Activated T-cell treated with anti-CD3 and anti-CD28 coated beads, Interleukin-2, amount 50 U/mL, for 4 hours (primary cell): ENCODE data around the gene SLC28A2. TPM values are rescaled to one million over a fixed set of nuclear protein-coding genes. Genes with fewer than 3 reads are reported as not detected.

Experiments used
- ATAC-seq, 2 donors: fragments of 200-7000 bp; cut with Tn5 transposase; one replicate each; pipeline ENCODE4 v1.10.0; 2021
- DNase-seq: peaks from one replicate; pipeline ENCODE4 v3.0.0-alpha.2; 2020
- H3K27me3 Mint-ChIP-seq: one replicate; pipeline ENCODE4 v1.8.0; 2021; ENCODE audit warnings: low read depth, mixed read lengths
- H3K36me3 Mint-ChIP-seq: one replicate; pipeline ENCODE4 v1.8.0; 2022; ENCODE audit warnings: mixed read lengths; ENCODE audit not compliant: insufficient read depth
- H3K4me1 Mint-ChIP-seq: one replicate; pipeline ENCODE4 v1.8.0; 2021; ENCODE audit warnings: low read depth, mixed read lengths
- H3K4me3 Mint-ChIP-seq: one replicate; pipeline ENCODE4 v1.8.0; 2021; ENCODE audit warnings: mild to moderate bottlenecking, moderate library complexity, mixed read lengths
- H3K9me3 Mint-ChIP-seq: one replicate; pipeline ENCODE4 v1.8.0; 2021; ENCODE audit warnings: mixed read lengths
- total RNA-seq, 3 donors: library from RNA; stranded (reverse); gene quantifications; one replicate each; pipeline ENCODE4 v1.2.1, GENCODE V29; 2021

The SLC28A2 gene
- total RNA-seq, 3 donors from 2014 or later: 0.14 TPM; not detected in 2

DNA sequence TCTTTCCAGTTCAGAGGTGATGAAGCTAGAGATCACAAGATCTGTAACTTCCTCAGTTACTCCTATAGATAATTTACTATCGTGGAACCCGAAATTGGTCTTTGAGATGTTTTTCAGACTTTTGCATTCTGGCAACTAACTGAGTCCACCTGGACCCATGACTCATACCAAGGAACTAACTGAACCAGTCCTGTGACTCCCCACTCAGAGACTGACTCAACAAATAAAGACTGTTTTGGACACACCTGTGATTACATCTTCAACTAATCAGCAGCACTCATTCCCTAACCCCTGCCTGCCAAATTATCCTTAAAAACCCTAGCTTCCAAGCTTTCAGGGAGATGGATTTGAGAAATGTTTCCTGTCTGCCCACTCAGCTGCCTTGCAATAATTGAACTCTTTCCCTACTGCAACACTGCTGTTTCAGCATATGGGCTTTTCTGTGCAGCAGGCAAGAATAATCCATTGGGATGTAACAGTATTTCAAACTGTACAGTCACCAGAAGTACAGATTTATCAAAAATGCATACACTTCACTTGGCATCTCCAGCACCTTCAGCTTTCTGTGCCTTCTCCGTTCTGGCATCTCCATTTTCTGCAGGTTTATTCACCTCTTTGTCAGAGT, 68.7 kb downstream of the SLC28A2 start:
- no peaks in the 10 kb centered on the region for H3K36me3 Mint-ChIP-seq
- H3K4me1 Mint-ChIP-seq: no peaks in the 10 kb centered on the region
- no peaks in the 10 kb centered on the region for H3K9me3 Mint-ChIP-seq
- H3K4me3 Mint-ChIP-seq: no peak overlapping the region
- no peak for ATAC-seq
- DNase-seq: no peak
- H3K27me3 Mint-ChIP-seq: peaks cover 20% of the 10 kb centered on the region

- DNase-seq: no peak
- ATAC-seq: no peak
- no peaks in the 10 kb centered on the region for H3K9me3 Mint-ChIP-seq
Observed at GRCh38 chr15:45326280-45326679, 74.2 kb downstream of the SLC28A2 start.

DNA sequence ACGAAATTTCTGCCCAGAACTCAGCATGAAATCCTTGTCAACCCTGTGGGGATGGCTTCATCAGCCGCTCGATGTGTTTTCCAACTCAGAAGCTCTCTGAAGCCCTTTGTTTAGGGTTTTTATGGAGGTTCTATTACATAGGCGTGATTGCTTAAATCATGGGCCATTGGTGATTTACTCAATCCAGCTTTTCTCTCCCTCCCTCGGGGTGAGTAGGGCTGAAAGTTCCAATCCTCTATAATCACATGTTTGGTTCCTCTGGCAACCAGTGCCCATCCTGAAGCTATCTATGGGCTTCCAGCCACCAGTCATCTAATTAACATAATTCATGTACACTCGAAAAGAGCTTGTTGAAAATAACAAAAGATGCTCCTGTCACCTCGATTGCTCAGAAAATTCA, 74.7 kb downstream of the SLC28A2 start:
- H3K4me3 Mint-ChIP-seq: no peak overlapping the region
- ATAC-seq (no peak), DNase-seq (no peak)
- H3K4me1 Mint-ChIP-seq: no peaks in the 10 kb centered on the region
- H3K36me3 Mint-ChIP-seq: no peaks in the 10 kb centered on the region
- H3K9me3 Mint-ChIP-seq: no peaks in the 10 kb centered on the region
- H3K27me3 Mint-ChIP-seq: peaks cover 19% of the 10 kb centered on the region

More at GRCh38 chr15:45326280-45326679, 74.2 kb downstream of the SLC28A2 start:
- Mint-ChIP-seq H3K36me3 (no peaks in the 10 kb centered on the region), H3K4me1 (no peaks in the 10 kb centered on the region), H3K4me3 (no peak overlapping the region), H3K27me3 (peaks cover 20% of the 10 kb centered on the region)

Other genes with a start within 250 kb of the SLC28A2 start
- 10 to 100 TPM; 26.9 to 42.7 (median 32.6) TPM for gene SORD, start 229.0 kb upstream of the SLC28A2 start, total RNA-seq
- gene DUOX2, start 138.1 kb upstream of the SLC28A2 start, total RNA-seq: under 1 TPM; 0.05 to 0.11 (median 0.10) TPM
- gene DUOXA2, start 137.9 kb upstream of the SLC28A2 start, total RNA-seq: not detected
- under 1 TPM; 0.08 to 0.58 (median 0.24) TPM for gene DUOXA1, start 122.4 kb upstream of the SLC28A2 start, total RNA-seq
- under 1 TPM; 0.13 to 0.42 (median 0.22) TPM for gene DUOX1, start 122.2 kb upstream of the SLC28A2 start, total RNA-seq
- gene SHF, start 64.3 kb upstream of the SLC28A2 start, total RNA-seq: 10 to 100 TPM; 17.5 to 30.5 (median 19.2) TPM
- 1 to 10 TPM; 1.2 to 2.7 (median 1.7) TPM for gene GATM, start 126.3 kb downstream of the SLC28A2 start, total RNA-seq